OCI-LY3 (cell line): ENCODE data around the gene BMPR1B.

ENCODE experiments used
- CTCF ChIP-seq: fragments of 200-600, 300-600 bp; sonication (generic); IDR thresholded peaks from 2 replicates; pipeline ENCODE4 v1.5.1; 2014; ENCODE audit warnings: antibody characterized with exemption, low read length, low read depth
- EZH2phosphoT487 ChIP-seq: fragments of 200-600 bp; shearing (Covaris generic); IDR thresholded peaks from 2 replicates; pipeline ENCODE4 v1.6.1; 2018; ENCODE audit warnings: antibody characterized with exemption, mixed run types, low read depth

GRCh38 chr4:94759767-94760211 lies 2.0 kb downstream of the BMPR1B start:
- TF ChIP-seq CTCF (no peak), EZH2phosphoT487 (no peak)
